GM12874 (cell line): ENCODE results near the gene LHFPL6.

Experiments
- TF ChIP-seq, protein P1 (sequence below): IDR thresholded peaks from 2 replicates; pipeline ENCODE4 v1.5.1; 2011; ENCODE audit warnings: low read depth, mild to moderate bottlenecking, control low read depth, low read length, moderate library complexity; ENCODE audit not compliant: insufficient read depth

Gene LHFPL6

GRCh38 chr13:39527301-39527700 lies 75.7 kb downstream of the LHFPL6 start:
- TF ChIP-seq, protein P1, sequence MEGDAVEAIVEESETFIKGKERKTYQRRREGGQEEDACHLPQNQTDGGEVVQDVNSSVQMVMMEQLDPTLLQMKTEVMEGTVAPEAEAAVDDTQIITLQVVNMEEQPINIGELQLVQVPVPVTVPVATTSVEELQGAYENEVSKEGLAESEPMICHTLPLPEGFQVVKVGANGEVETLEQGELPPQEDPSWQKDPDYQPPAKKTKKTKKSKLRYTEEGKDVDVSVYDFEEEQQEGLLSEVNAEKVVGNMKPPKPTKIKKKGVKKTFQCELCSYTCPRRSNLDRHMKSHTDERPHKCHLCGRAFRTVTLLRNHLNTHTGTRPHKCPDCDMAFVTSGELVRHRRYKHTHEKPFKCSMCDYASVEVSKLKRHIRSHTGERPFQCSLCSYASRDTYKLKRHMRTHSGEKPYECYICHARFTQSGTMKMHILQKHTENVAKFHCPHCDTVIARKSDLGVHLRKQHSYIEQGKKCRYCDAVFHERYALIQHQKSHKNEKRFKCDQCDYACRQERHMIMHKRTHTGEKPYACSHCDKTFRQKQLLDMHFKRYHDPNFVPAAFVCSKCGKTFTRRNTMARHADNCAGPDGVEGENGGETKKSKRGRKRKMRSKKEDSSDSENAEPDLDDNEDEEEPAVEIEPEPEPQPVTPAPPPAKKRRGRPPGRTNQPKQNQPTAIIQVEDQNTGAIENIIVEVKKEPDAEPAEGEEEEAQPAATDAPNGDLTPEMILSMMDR = no peak

DNA sequence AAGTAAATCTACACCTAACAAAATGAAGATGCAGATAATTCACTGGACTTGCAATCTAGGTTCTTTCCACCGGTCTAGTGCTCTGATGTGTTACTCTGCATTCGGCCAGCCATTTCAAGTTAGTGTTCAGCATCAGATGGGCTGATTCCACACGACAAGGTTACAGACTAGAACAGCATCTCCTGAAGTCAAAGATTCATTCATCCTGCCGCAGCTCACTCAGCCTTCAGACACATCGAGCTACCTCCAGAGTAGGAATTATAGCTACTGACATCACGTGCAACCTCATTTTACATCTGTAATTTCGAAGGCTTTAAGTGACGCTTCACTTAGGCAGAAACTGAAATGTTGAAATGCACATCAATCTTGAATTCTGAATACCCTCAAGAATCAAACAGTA lies 76.5 kb downstream of the LHFPL6 start:
- TF ChIP-seq, protein P1 = no peak

- TF ChIP-seq, protein P1 = no peak
These were observed 77.5 kb downstream of the LHFPL6 start for GRCh38 chr13:39525506-39525905.

DNA sequence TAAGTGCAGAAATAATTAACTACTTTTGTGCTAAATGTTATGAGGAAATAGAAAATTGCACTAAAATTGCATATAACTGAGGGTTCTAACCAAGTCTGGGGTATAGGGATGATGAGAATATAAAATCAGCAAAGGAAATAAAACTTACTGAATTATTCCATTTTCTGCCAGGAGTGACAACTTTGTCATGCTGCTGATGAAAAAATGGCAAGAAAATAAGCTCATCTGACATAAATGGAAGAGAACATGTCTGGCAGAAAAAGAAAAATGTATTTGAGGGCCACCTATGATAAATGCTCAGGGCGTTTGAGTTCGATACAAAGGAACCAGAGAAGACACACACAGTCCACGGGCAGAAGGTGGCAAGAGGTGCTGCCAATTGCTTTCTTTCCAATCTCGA lies 78.2 kb downstream of the LHFPL6 start:
- TF ChIP-seq, protein P1 = no peak

DNA sequence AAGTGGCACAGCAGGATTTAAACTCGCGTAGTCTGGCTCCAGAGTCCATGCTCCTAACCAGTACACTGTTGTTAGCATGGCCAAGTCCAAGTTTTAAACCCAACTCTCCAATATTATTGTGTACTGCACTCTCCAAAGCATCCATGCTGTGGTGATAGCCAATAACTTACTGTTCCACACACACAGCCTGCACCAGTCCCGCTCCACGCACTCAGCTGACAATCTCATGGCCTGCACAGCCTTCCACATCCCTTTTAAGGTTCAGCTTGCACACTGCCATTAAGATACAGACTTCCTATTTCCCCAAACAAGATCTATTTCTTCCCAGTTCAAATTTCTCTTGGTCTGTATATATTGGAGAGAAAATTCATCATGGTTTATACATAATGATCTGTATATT lies 80.7 kb downstream of the LHFPL6 start:
- TF ChIP-seq, protein P1 = no peak

DNA sequence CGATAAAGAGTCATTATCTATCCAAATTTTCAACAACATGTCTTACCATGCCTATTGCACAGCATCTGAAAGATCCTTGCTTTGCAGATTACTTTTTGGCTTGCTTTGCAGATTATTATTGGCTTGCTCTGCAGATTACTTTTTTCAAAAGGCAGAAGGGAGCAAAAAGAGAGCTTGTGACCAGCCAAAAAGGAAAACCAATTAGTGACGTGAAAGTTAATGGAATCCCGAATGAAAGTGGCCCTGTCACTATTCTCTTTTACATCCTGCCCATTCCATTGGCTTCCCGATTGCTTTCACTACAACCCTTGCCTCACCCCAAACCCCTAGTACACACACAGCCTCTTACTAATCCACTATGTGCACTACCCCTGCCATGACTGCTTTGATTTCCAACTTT lies 81.3 kb downstream of the LHFPL6 start:
- TF ChIP-seq, protein P1 = no peak

DNA sequence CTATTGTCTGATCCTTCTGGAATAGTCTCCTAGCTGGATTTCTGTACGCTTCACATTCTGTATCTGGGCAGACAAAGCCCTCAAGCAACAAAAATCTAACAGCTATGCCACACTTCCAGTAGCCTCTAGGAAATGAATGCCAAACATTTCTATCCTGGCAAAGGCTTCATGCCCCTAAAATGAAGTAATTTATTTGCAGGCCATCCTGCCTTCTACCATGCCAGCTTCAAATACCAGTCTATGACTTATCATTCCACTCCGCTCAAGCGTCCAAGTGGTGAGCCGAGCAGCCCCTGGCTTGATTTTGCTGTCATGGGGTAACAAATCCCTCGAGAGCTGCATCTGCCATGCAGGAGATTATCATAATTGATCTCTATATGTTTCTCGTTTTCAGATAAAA lies 86.9 kb downstream of the LHFPL6 start:
- TF ChIP-seq, protein P1 = no peak
